Ascending aorta (tissue), 2 donors: ENCODE measurements around the gene GCHFR. TPM values are rescaled to one million over a fixed set of nuclear protein-coding genes. Genes with fewer than 3 reads are reported as not detected.

ENCODE experiments used
- DNase-seq, 2 donors: peaks; one replicate each; pipeline ENCODE4 v3.0.0-alpha.2; 2019; ENCODE audit warnings: low spot score in 2 of 2
- H3K27ac ChIP-seq, 2 donors: fragments of 200-600 bp; sonication (generic); one replicate each; pipeline ENCODE4 v1.5.1; 2016 to 2017; ENCODE audit warnings: mild to moderate bottlenecking in 1 of 2
- H3K27me3 ChIP-seq: fragments of 200-600 bp; sonication (generic); one replicate; pipeline ENCODE4 v1.5.1; 2017
- H3K36me3 ChIP-seq, 2 donors: fragments of 200-600 bp; sonication (generic); one replicate each; pipeline ENCODE4 v1.5.1; 2016
- H3K4me1 ChIP-seq, 2 donors: fragments of 200-600 bp; sonication (generic); one replicate each; pipeline ENCODE4 v1.5.1; 2016 to 2017; ENCODE audit warnings: mild to moderate bottlenecking in 1 of 2
- H3K4me3 ChIP-seq, 2 donors: fragments of 200-600 bp; sonication (generic); one replicate each; pipeline ENCODE4 v1.5.1; 2016 to 2017; ENCODE audit warnings: mild to moderate bottlenecking in 1 of 2
- H3K9me3 ChIP-seq, 2 donors: fragments of 200-600 bp; sonication (generic); one replicate each; pipeline ENCODE4 v1.5.1; 2016
- CTCF ChIP-seq, 3 experiments: fragments of 200-600 bp in 2 of 3; fragments of 450-650 bp in 1 of 3; sonication (generic) in 2 of 3; IDR thresholded peaks; one replicate each; pipeline ENCODE4 v1.5.1; 2016 to 2019; ENCODE audit warnings: antibody characterized with exemption in 3 of 3, mild to moderate bottlenecking in 1 of 3, moderate library complexity in 1 of 3
- intact Hi-C: fragments of 100-400 bp; cut with DNase I; formaldehyde crosslinking; loops from one replicate; pipeline ENCODE4 v1.15.1; 2023
- total RNA-seq: library from RNA; depleted of rRNA; stranded (reverse); fragments of >200 nt; gene quantifications from one replicate; pipeline ENCODE4 v1.1.0, GENCODE V29; 2016

The GCHFR gene
- total RNA-seq, 1 donor from 2014 or later = 26.4 TPM

GRCh38 chr15:40812721-40813425 lies 49.0 kb downstream of the GCHFR start:
- Histone ChIP-seq H3K27me3 (no peaks in the 10 kb centered on the region), H3K36me3 (peaks cover 0 to 19% of the 10 kb centered on the region in 2 donors), H3K4me3 (no peak overlapping the region), H3K4me1 (peaks cover 0 to 9% of the 10 kb centered on the region in 2 donors), H3K27ac (no peak overlapping the region), H3K9me3 (no peaks in the 10 kb centered on the region)
- intact Hi-C loops = no loop called here
- no peak for TF ChIP-seq CTCF (IDR thresholded peaks at IDR 0.05)
- DNase-seq = no peak

GRCh38 chr15:40815042-40815698 lies 51.3 kb downstream of the GCHFR start:
- H3K27me3 ChIP-seq = no peaks in the 10 kb centered on the region
- H3K4me3 ChIP-seq = no peak overlapping the region
- no peaks in the 10 kb centered on the region for H3K9me3 ChIP-seq
- DNase-seq = no peak
- no peak for TF ChIP-seq CTCF (IDR thresholded peaks at IDR 0.05)
- intact Hi-C loops = no loop called here
- H3K27ac ChIP-seq = no peak overlapping the region
- H3K4me1 ChIP-seq = no peaks in the 10 kb centered on the region
- H3K36me3 ChIP-seq = peaks cover 0 to 15% of the 10 kb centered on the region in 2 donors

Other genes with a start within 250 kb of the GCHFR start
- 16.4 TPM for gene CCDC32, start 199.0 kb upstream of the GCHFR start, total RNA-seq
- gene RPUSD2, start 194.8 kb upstream of the GCHFR start, total RNA-seq = 2.4 TPM
- not detected for gene KNL1, start 169.8 kb upstream of the GCHFR start, total RNA-seq
- not detected for gene RAD51, start 68.9 kb upstream of the GCHFR start, total RNA-seq
- gene RMDN3, start 8.8 kb upstream of the GCHFR start, total RNA-seq = 6.0 TPM
- not detected for gene C15orf62, start 5.9 kb downstream of the GCHFR start, total RNA-seq
- gene ZFYVE19, start 43.0 kb downstream of the GCHFR start, total RNA-seq = 61.0 TPM
- gene DNAJC17, start 43.4 kb downstream of the GCHFR start, total RNA-seq = 26.2 TPM
- not detected for gene PPP1R14D, start 64.6 kb downstream of the GCHFR start, total RNA-seq
- gene SPINT1, start 80.0 kb downstream of the GCHFR start, total RNA-seq = 1.5 TPM
- not detected for gene RHOV, start 110.2 kb downstream of the GCHFR start, total RNA-seq
- gene VPS18, start 130.4 kb downstream of the GCHFR start, total RNA-seq = 51.8 TPM
- gene DLL4, start 165.3 kb downstream of the GCHFR start, total RNA-seq = 30.2 TPM
- 28.5 TPM for gene CHAC1, start 189.4 kb downstream of the GCHFR start, total RNA-seq